Stimulated activated memory B cell treated with anti-CD40 and anti-IgM and Interleukin-4, amounts not matched to agents 10 μg/mL and 1 μg/mL and 100 μg/mL, for 72 hours (primary cell): ENCODE data around the gene CYP17A1.
"Not testable (repeated sequence)": the region's sequence is repeated elsewhere in the genome, so short reads cannot be mapped to it uniquely, and the experiment has no call there.

ENCODE experiments used
- ATAC-seq: fragments of 150-1000 bp; cut with Tn5 transposase; 2 replicates; pipeline ENCODE4 v1.10.0; 2021
- H3K27ac Mint-ChIP-seq: one replicate; pipeline ENCODE4 v1.8.0; 2022; ENCODE audit warnings: mild to moderate bottlenecking, mixed read lengths
- H3K27me3 Mint-ChIP-seq: one replicate; pipeline ENCODE4 v1.8.0; 2022; ENCODE audit warnings: mixed read lengths
- H3K36me3 Mint-ChIP-seq: one replicate; pipeline ENCODE4 v1.8.0; 2022; ENCODE audit warnings: mixed read lengths
- H3K4me1 Mint-ChIP-seq: one replicate; pipeline ENCODE4 v1.8.0; 2022; ENCODE audit warnings: mixed read lengths
- H3K4me3 Mint-ChIP-seq: one replicate; pipeline ENCODE4 v1.8.0; 2022; ENCODE audit warnings: mild to moderate bottlenecking, moderate library complexity, mixed read lengths
- H3K9me3 Mint-ChIP-seq: one replicate; pipeline ENCODE4 v1.8.0; 2022; ENCODE audit warnings: mixed read lengths

Gene CYP17A1, protein sequence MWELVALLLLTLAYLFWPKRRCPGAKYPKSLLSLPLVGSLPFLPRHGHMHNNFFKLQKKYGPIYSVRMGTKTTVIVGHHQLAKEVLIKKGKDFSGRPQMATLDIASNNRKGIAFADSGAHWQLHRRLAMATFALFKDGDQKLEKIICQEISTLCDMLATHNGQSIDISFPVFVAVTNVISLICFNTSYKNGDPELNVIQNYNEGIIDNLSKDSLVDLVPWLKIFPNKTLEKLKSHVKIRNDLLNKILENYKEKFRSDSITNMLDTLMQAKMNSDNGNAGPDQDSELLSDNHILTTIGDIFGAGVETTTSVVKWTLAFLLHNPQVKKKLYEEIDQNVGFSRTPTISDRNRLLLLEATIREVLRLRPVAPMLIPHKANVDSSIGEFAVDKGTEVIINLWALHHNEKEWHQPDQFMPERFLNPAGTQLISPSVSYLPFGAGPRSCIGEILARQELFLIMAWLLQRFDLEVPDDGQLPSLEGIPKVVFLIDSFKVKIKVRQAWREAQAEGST

DNA sequence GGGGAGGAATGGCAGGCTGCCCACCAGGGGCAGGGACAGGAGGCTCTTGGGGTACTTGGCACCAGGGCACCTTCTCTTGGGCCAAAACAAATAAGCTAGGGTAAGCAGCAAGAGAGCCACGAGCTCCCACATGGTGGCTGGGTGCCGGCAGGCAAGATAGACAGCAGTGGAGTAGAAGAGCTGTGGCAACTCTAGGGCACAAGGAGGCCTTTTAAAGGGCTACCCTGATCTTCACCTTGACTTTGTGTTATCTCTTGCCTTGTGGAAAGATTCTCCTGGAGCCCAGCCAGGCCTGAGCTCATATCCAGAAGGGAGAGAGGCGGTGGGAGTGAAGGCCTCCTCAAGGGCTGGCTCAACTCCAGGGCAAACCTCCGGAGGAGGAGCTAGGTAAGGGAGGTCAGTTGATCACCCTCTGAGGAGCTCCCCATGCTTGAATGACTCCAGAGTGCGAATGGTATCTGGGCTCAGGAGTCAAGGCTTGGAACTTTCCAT, at the start of gene CYP17A1:
CYP17A1 (minus strand) TSS at position 184 of the 492 bp plus-strand sequence; CDS start at position 132, 52 bp downstream.
- Mint-ChIP-seq H3K27me3 (peaks cover 20% of the 10 kb centered on the region), H3K4me1 (peaks cover 5% of the 10 kb centered on the region), H3K9me3 (peaks cover 8% of the 10 kb centered on the region), H3K4me3 (no peak within 1 kb of the TSS), H3K27ac (no peak within 1 kb of the TSS), H3K36me3 (peaks cover 6% of the 10 kb centered on the region)
- no peak for ATAC-seq

DNA sequence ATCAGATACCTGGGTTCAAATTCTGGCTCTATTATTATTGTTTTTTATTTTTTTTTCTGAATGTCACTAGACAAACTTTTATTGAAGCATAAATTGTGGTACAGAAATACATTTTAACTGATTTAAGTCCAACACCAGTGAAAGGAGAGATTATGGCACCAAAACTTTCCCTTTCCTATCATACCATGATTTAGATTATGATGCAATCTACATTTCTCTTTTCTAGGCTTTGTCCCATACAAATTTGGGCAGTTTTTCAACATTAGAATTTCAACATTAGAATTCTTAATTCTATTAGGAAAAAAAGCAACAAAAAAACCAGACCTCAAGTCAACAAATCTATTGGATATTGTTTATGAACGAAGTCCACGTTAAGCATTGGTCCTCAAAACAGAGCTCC, 43.0 kb upstream of the CYP17A1 start:
- H3K27ac Mint-ChIP-seq: no peak overlapping the region
- no peak for ATAC-seq
- no peaks in the 10 kb centered on the region for H3K4me1 Mint-ChIP-seq
- no peaks in the 10 kb centered on the region for H3K36me3 Mint-ChIP-seq
- H3K27me3 Mint-ChIP-seq: no peaks in the 10 kb centered on the region
- H3K9me3 Mint-ChIP-seq: no peaks in the 10 kb centered on the region
- H3K4me3 Mint-ChIP-seq: no peak overlapping the region

DNA sequence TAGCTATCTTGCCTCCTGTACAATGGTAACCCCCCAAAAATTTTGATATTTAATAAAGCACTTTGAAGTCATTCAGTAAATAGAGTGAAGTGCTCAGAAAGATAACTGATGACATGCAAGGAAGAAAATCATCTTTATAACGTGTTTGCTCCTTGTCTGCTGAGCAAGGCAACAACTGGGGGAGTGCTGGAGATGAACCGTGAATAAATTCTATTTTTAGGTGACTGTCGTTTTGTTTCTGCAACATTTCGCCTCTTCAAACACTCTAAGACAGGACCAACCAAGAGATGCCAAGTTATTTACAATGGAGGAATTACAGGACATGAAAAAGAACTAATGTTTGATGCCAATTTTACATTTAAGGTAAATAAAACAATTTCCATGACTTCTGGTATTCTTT, 41.4 kb upstream of the CYP17A1 start:
- H3K27ac Mint-ChIP-seq: no peak overlapping the region
- no peaks in the 10 kb centered on the region for H3K9me3 Mint-ChIP-seq
- no peaks in the 10 kb centered on the region for H3K27me3 Mint-ChIP-seq
- H3K4me1 Mint-ChIP-seq: no peaks in the 10 kb centered on the region
- no peaks in the 10 kb centered on the region for H3K36me3 Mint-ChIP-seq
- no peak overlapping the region for H3K4me3 Mint-ChIP-seq
- ATAC-seq: no peak

DNA sequence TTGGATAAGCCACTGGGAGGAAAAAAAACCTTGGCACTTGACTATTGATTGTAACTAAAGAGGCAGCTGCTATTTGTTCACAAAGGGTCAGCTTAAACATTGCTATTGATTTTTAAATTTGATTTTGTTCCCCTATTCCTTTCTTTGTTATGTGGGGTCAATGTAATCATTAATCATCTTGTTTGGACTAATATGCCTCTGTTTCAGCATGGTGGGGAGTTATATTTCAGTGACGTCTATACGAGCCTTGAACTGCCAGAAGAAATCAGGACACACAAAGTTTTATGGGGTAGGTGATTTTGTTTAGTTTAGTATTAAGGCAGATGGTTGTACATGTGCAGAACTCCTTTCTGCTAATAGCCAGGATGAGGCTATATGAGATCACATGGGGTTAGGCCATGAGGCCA, 39.5 kb upstream of the CYP17A1 start:
- Mint-ChIP-seq H3K4me3 (no peak overlapping the region), H3K9me3 (no peaks in the 10 kb centered on the region), H3K36me3 (no peaks in the 10 kb centered on the region), H3K27ac (no peak overlapping the region), H3K27me3 (no peaks in the 10 kb centered on the region), H3K4me1 (no peaks in the 10 kb centered on the region)
- no peak for ATAC-seq

- no peak overlapping the region for H3K4me3 Mint-ChIP-seq
- no peak overlapping the region for H3K27ac Mint-ChIP-seq
- no peak for ATAC-seq
These were observed 35.0 kb upstream of the CYP17A1 start for GRCh38 chr10:102872163-102872562.

GRCh38 chr10:102870221-102870620, 33.0 kb upstream of the CYP17A1 start:
- H3K9me3 Mint-ChIP-seq: no peaks in the 10 kb centered on the region
- H3K36me3 Mint-ChIP-seq: no peaks in the 10 kb centered on the region
- H3K4me3 Mint-ChIP-seq: no peak overlapping the region
- H3K4me1 Mint-ChIP-seq: peaks cover 14% of the 10 kb centered on the region
- no peak for ATAC-seq
- H3K27ac Mint-ChIP-seq: no peak overlapping the region
- H3K27me3 Mint-ChIP-seq: peaks cover 28% of the 10 kb centered on the region

More at GRCh38 chr10:102872163-102872562, 35.0 kb upstream of the CYP17A1 start:
- peaks cover 14% of the 10 kb centered on the region for H3K4me1 Mint-ChIP-seq
- H3K9me3 Mint-ChIP-seq: no peaks in the 10 kb centered on the region
- peaks cover 28% of the 10 kb centered on the region for H3K27me3 Mint-ChIP-seq
- H3K36me3 Mint-ChIP-seq: no peaks in the 10 kb centered on the region

DNA sequence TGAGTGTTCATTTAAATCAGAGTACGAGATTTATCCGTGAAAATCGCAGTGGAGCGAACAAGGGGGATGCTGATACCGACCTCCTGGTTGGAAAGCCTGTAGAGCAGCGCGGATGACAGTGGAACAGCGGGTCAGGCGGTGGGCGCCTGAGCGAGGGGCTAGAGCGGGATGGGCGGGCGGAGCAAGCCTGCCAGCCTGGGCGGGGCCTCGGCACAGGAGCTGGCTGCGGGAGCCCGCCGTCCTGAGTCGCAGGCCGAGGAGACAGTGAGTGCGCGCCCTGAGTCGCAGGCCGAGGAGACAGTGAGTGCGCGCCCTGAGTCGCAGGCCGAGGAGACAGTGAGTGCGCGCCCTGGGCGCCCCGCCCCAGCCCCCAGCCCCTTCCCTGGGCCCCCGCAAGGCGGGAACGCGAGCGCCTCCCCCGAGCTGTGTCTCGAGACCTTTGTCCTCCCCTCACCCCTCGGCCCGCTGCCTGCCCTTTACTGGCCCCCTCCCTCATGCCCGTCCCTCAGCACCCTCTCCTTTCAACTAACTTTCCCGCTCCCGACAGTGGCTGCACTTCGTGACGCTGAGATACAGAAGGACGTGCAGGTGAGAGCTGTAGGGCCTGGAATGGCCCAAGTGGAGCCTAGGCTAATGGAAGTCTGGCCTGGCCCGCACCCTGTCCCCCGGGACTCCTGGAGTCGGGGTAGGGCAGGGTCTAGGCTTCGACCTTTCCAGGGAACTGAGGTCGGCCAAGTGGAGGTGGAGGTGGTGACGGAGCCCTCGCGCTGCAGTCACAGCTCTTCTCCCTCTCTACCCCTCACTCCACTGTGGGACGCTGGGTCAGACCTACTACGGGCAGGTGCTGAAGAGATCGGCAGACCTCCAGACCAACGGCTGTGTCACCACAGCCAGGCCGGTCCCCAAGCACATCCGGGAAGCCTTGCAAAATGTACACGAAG, 32.3 kb upstream of the CYP17A1 start, which contains the start of gene AS3MT:
AS3MT (plus strand) TSS at position 213 of the 941 bp plus-strand sequence; CDS start at position 336, 123 bp downstream.
- no peak within 1 kb of the TSS for H3K27ac Mint-ChIP-seq
- peaks cover 14% of the 10 kb centered on the region for H3K4me1 Mint-ChIP-seq
- H3K36me3 Mint-ChIP-seq: no peaks in the 10 kb centered on the region
- peak within 1 kb of the TSS; percentile 77 for H3K4me3 Mint-ChIP-seq
- H3K9me3 Mint-ChIP-seq: no peaks in the 10 kb centered on the region
- ATAC-seq: peak; percentile 55
- H3K27me3 Mint-ChIP-seq: peaks cover 28% of the 10 kb centered on the region

DNA sequence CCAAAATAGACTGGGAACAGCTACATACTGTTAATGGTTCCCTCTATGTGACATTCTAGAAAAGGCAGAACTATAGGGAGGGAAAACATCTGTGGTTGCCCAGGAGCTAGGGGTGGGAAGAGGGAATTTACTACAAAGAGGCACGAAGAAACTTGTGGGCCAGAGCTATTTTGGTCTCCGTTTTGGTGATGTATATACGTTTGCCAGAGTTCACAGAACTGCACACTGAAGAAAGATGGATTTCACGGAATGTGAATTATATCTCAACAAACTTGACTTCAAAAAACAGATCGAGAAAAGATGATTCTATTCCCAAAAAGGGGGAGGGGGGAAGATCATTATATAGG, 31.7 kb upstream of the CYP17A1 start:
- ATAC-seq: no peak
- Mint-ChIP-seq H3K27me3 (peaks cover 28% of the 10 kb centered on the region), H3K27ac (no peak overlapping the region)

DNA sequence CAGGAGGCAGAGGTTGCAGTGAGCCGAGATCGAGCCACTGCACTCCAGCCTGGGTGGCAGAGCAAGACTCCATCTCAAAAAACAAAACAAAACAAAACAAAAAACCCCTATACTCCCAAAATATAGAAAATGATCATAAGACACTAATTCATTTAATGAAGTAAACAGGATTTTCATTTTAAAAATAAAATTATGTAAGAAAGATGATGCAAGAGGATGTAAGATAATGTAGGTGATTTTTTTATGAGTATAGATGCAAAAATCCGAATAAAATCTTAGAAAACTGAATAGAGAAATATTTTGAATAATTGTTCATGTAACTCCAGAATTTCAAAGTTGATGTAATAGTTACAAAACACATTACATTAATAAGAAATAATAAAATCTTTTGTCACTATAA, 28.4 kb upstream of the CYP17A1 start:
- Mint-ChIP-seq H3K9me3 (no peaks in the 10 kb centered on the region), H3K27me3 (peaks cover 23% of the 10 kb centered on the region), H3K36me3 (peaks cover 14% of the 10 kb centered on the region), H3K4me1 (peaks cover 14% of the 10 kb centered on the region), H3K4me3 (no peak overlapping the region), H3K27ac (no peak overlapping the region)
- ATAC-seq: no peak

More for the DNA sequence above, 31.7 kb upstream of the CYP17A1 start:
- Mint-ChIP-seq H3K36me3 (peaks cover 3% of the 10 kb centered on the region), H3K9me3 (no peaks in the 10 kb centered on the region), H3K4me3 (peak overlapping the region; percentile 51), H3K4me1 (peaks cover 14% of the 10 kb centered on the region)

- H3K4me1 Mint-ChIP-seq: peaks cover under 1% of the 10 kb centered on the region
- H3K4me3 Mint-ChIP-seq: no peak overlapping the region
- H3K9me3 Mint-ChIP-seq: no peaks in the 10 kb centered on the region
- ATAC-seq: no peak
- H3K36me3 Mint-ChIP-seq: peaks cover 26% of the 10 kb centered on the region
- no peak overlapping the region for H3K27ac Mint-ChIP-seq
- H3K27me3 Mint-ChIP-seq: peaks cover 3% of the 10 kb centered on the region
These were observed 26.4 kb upstream of the CYP17A1 start for GRCh38 chr10:102863660-102864059.

GRCh38 chr10:102859911-102860310, 22.7 kb upstream of the CYP17A1 start:
- Mint-ChIP-seq H3K27me3 (no peaks in the 10 kb centered on the region), H3K4me3 (no peak overlapping the region), H3K9me3 (no peaks in the 10 kb centered on the region), H3K27ac (no peak overlapping the region), H3K4me1 (peaks cover 17% of the 10 kb centered on the region), H3K36me3 (peaks cover 26% of the 10 kb centered on the region)
- no peak for ATAC-seq

DNA sequence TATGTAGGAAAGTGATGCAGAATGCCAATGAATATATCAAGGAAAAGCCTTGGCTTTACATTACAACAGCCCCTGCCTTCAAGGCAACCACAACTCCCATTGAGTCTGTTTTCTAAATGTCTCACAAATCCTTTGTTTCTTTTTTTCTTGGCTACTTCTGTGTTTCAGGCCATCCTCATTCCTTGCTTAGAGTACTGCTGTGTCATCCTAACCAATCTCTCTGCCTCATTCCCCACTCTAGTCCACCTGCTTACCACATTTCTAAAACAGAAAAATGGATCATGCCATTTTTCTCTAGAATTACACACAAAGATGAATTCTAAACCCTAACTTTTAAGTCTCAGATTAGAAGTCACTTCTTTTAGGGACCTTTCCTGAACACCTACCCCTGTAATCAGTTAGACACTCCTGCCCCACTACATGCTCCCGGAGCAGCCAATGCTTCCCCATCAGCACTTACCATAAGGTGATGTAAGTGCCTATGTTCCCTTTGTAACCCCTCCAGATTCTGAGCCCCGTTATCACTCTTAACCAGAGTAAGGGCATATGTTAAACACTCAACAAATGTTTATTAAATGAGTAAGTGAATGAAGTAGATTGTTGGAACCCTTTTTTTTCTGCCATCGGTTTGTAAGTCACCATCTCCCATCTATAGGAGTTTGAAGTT, 19.7 kb upstream of the CYP17A1 start:
- ATAC-seq: no peak
- H3K27ac Mint-ChIP-seq: no peak overlapping the region

GRCh38 chr10:102855731-102856436, 18.7 kb upstream of the CYP17A1 start:
- Mint-ChIP-seq H3K4me1 (peaks cover 22% of the 10 kb centered on the region), H3K36me3 (peaks cover 13% of the 10 kb centered on the region)
- H3K4me3 Mint-ChIP-seq, H3K9me3 Mint-ChIP-seq, ATAC-seq, H3K27me3 Mint-ChIP-seq, H3K27ac Mint-ChIP-seq: not testable (repeated sequence)

More for the DNA sequence above, 19.7 kb upstream of the CYP17A1 start:
- peaks cover 22% of the 10 kb centered on the region for H3K4me1 Mint-ChIP-seq
- no peak overlapping the region for H3K4me3 Mint-ChIP-seq
- no peaks in the 10 kb centered on the region for H3K27me3 Mint-ChIP-seq
- peaks cover 16% of the 10 kb centered on the region for H3K36me3 Mint-ChIP-seq
- H3K9me3 Mint-ChIP-seq: no peaks in the 10 kb centered on the region

- H3K36me3 Mint-ChIP-seq: not testable (repeated sequence)
These were observed 16.0 kb upstream of the CYP17A1 start for GRCh38 chr10:102853237-102853636.

More at GRCh38 chr10:102853237-102853636, 16.0 kb upstream of the CYP17A1 start:
- peaks cover 22% of the 10 kb centered on the region for H3K4me1 Mint-ChIP-seq
- not testable (repeated sequence) for ATAC-seq, H3K9me3 Mint-ChIP-seq, H3K27me3 Mint-ChIP-seq, H3K27ac Mint-ChIP-seq, H3K4me3 Mint-ChIP-seq
